Dedifferentiated amniotic fluid mesenchymal stem cell (primary cell): ENCODE results near the gene TTLL4.
A peak's percentile ranks its signal among the peaks of the same experiment; 100 is the strongest.

ENCODE experiments used
- DNase-seq: peaks from one replicate; pipeline ENCODE4 v3.0.0-alpha.2; 2016; ENCODE audit errors: extremely low spot score

Gene TTLL4

GRCh38 chr2:218782528-218782844 is 71.9 kb downstream of the TTLL4 start:
- no peak for DNase-seq

- DNase-seq: no peak
Measured at GRCh38 chr2:218783688-218784087, 73.1 kb downstream of the TTLL4 start.

- peak; percentile 12 for DNase-seq
Measured at GRCh38 chr2:218785103-218785502, 74.5 kb downstream of the TTLL4 start.

- no peak for DNase-seq
Measured at GRCh38 chr2:218786133-218786532, 75.5 kb downstream of the TTLL4 start.

DNA sequence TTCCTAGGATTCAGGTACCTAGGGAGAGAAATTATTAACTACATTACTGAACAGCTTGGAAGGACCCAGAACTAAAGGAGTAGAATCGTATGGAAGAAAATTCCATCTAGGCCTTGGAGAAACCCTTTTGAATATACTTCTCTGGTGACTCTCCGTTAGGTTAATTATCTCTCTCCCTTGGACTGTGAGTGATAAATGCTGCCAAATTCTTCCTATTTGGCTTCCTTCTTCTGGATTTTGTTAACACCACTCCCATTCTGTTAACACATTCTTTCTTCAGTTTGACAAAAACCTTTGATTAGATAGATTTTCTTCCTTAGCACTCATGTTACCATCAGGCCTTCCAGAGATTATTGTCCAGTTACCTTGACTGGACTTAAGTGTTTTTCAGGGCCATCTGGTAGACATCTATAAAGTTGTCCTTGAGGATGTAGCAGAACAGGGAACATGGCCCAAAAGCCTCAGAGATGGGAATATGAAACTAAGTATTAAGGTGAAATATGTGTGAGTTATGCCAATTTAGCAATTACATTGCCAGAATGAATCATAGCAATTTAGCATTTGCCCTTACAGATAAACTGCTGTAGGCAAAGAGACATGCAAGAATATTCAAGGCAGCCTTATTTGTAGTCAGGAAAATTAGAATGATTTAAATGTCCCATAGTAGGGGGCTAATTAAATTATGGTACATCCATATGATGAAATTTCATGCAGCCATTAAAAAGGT is 78.1 kb downstream of the TTLL4 start:
- DNase-seq: peak; percentile 28

- no peak for DNase-seq
Measured at GRCh38 chr2:218792433-218792832, 81.8 kb downstream of the TTLL4 start.

GRCh38 chr2:218796691-218797090 is 86.1 kb downstream of the TTLL4 start:
- no peak for DNase-seq

DNA sequence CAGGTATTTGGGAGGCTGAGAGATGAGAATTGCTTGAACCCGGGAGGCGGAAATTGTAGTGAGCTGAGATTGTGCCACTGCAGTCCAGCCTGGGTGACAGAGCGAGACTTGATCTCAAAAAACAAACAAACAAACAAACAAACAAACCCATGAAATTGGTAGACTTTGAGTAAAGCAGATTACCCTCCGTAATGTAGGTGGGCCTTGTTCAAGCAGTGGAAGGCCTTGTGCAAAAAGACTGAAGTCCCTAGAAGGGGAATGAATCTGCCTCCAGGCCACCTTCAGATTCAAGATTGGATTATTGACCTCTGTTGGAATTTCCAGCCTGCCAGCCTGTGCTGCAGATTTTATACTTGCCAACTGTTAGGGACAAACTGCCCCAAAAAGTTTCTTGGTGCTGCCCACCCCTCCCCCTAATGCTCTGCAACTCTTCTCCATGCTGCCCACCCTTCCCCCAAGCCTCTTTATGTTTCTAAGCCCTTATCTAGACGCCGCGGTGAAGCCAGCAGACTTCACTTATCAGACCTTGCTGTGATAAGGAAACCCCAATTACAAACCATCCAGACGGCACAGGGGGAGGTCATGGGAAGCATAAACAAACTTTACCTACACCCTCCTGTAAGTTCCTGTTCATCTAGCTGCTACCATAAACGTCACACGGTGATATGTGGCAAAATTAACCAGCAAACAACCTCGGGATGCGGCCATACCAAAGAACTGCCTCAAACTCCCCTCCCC is 88.3 kb downstream of the TTLL4 start:
- no peak for DNase-seq

DNA sequence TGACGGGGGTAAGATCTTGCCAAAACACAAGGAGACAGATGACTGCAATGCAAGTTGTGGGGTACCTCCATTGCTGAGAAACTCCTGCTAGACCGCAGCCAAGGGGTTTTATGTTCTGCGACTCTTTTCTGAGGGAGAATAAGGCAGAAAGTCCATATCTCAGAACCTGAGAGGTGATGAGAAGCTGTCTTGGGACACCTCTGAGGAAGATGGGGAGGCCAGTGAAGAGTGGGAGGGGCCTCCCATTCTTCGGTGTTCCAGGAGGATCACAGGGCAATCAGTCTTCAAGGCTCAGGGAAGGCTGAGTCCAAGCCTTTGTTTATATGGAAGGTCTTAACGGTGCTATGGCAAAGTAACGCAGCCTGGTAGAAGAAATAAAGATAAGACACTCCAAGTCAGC is 89.4 kb downstream of the TTLL4 start:
- no peak for DNase-seq

- no peak for DNase-seq
Measured at GRCh38 chr2:218802386-218802994, 91.9 kb downstream of the TTLL4 start.

GRCh38 chr2:218804817-218805216 is 94.2 kb downstream of the TTLL4 start:
- no peak for DNase-seq
